IMR-90 (cell line): ENCODE measurements around the gene PSMA6. TPM values are rescaled to one million over a fixed set of nuclear protein-coding genes. Genes with fewer than 3 reads are reported as not detected.

Experiments used
- ATAC-seq: fragments of 200-7000 bp; cut with Tn5 transposase; 2 replicates; pipeline ENCODE4 v1.9.1; 2020; ENCODE audit warnings: low read depth, mild to moderate bottlenecking, moderate library complexity
- BruUV-seq: library from RNA; stranded (reverse); fragments of 400-500 nt; replicated peaks from 2 replicates; lab custom pipeline; 2021; lab: Mats Ljungman, UMichigan
- CTCF ChIA-PET: fragments of 300-600 bp; formaldehyde crosslinking; extraction: SDS; loops from one replicate; lab custom pipeline; 2021; ENCODE audit warnings: antibody characterized with exemption; lab: Yijun Ruan, JAX
- POLR2A ChIA-PET: fragments of 300-600 bp; sonication (Branson Sonifier 250); formaldehyde crosslinking; loops from one replicate; lab custom pipeline; 2022; ENCODE audit warnings: antibody characterized with exemption; ENCODE audit not compliant: unreplicated experiment; lab: Charles Lee
- DNase-seq: peaks from one replicate; pipeline ENCODE4 v3.0.0; 2013
- H2AFZ ChIP-seq: replicated peaks from 2 replicates; pipeline ENCODE3; 2013; ENCODE audit warnings: low read length, mild to moderate bottlenecking; ENCODE audit not compliant: poor library complexity
- H2AK5ac ChIP-seq: 2 replicates; pipeline ENCODE4 v1.6.1; 2013; ENCODE audit warnings: low read depth, low read length, inconsistent platforms
- H2AK9ac ChIP-seq: replicated peaks from 2 replicates; pipeline ENCODE3; 2013; ENCODE audit warnings: mild to moderate bottlenecking, low read depth, low read length, moderate library complexity; ENCODE audit not compliant: poor library complexity
- H2BK120ac ChIP-seq: 2 replicates; pipeline ENCODE4 v1.6.1; 2013; ENCODE audit warnings: low read depth, low read length, inconsistent platforms
- H2BK15ac ChIP-seq: 3 replicates; pipeline ENCODE4 v1.6.1; 2013; ENCODE audit warnings: low read depth, low read length, inconsistent platforms
- H2BK20ac ChIP-seq: 2 replicates; pipeline ENCODE4 v1.6.1; 2013; ENCODE audit warnings: low read depth, mild to moderate bottlenecking, inconsistent platforms, low read length, moderate library complexity
- H2BK5ac ChIP-seq: 2 replicates; pipeline ENCODE4 v1.6.1; 2013; ENCODE audit warnings: mild to moderate bottlenecking, low read depth, low read length, inconsistent platforms; ENCODE audit not compliant: poor library complexity, severe bottlenecking
- H3K14ac ChIP-seq: replicated peaks from 2 replicates; pipeline ENCODE4 v1.6.1; 2013; ENCODE audit warnings: low read depth, low read length, inconsistent platforms
- H3K18ac ChIP-seq: 2 replicates; pipeline ENCODE4 v1.6.1; 2013; ENCODE audit warnings: low read depth, low read length, control low read depth
- H3K23ac ChIP-seq: 2 replicates; pipeline ENCODE4 v1.6.1; 2013; ENCODE audit warnings: low read depth, low read length, inconsistent platforms
- H3K27ac ChIP-seq: 2 replicates; pipeline ENCODE4 v1.5.1; 2013; ENCODE audit warnings: mild to moderate bottlenecking, control low read depth, low read length; ENCODE audit not compliant: insufficient read depth
- H3K27me3 ChIP-seq: 2 replicates; pipeline ENCODE4 v1.6.1; 2013; ENCODE audit warnings: low read length; ENCODE audit not compliant: control insufficient read depth, insufficient read depth
- H3K36me3 ChIP-seq: 2 replicates; pipeline ENCODE4 v1.6.1; 2013; ENCODE audit warnings: low read length, mixed read lengths; ENCODE audit not compliant: control insufficient read depth, insufficient read depth
- H3K4ac ChIP-seq: 2 replicates; pipeline ENCODE4 v1.6.1; 2013; ENCODE audit warnings: low read depth, low read length, inconsistent platforms
- H3K4me1 ChIP-seq: 2 replicates; pipeline ENCODE4 v1.6.1; 2013; ENCODE audit warnings: low read length, mixed read lengths; ENCODE audit not compliant: control insufficient read depth, insufficient read depth
- H3K4me2 ChIP-seq: 2 replicates; pipeline ENCODE4 v1.6.1; 2013; ENCODE audit warnings: low read depth, mild to moderate bottlenecking, control low read depth, low read length, moderate library complexity
- H3K4me3 ChIP-seq: 2 replicates; pipeline ENCODE4 v1.5.1; 2013; ENCODE audit warnings: low read depth, mild to moderate bottlenecking, control low read depth, low read length, moderate library complexity; ENCODE audit not compliant: insufficient read depth
- H3K56ac ChIP-seq: 2 replicates; pipeline ENCODE4 v1.6.1; 2013; ENCODE audit warnings: low read length, inconsistent platforms; ENCODE audit not compliant: insufficient read depth; ENCODE audit errors: extremely low read depth
- H3K79me1 ChIP-seq, 2 experiments: 2 replicates each; pipeline ENCODE4 v1.6.1; 2013; ENCODE audit warnings: low read length in 2 of 2, inconsistent platforms in 1 of 2, low read depth in 1 of 2
- H3K9ac ChIP-seq: 2 replicates; pipeline ENCODE4 v1.6.1; 2013; ENCODE audit warnings: low read depth, low read length, control low read depth
- H3K9me1 ChIP-seq: 2 replicates; pipeline ENCODE4 v1.6.1; 2013; ENCODE audit warnings: low read length, inconsistent platforms; ENCODE audit not compliant: insufficient read depth
- H3K9me3 ChIP-seq: 2 replicates; pipeline ENCODE4 v1.6.1; 2013; ENCODE audit warnings: low read length; ENCODE audit not compliant: control insufficient read depth, insufficient read depth
- H4K20me1 ChIP-seq: 2 replicates; pipeline ENCODE4 v1.6.1; 2013; ENCODE audit warnings: low read length, inconsistent platforms; ENCODE audit not compliant: insufficient read depth
- H4K5ac ChIP-seq: 2 replicates; pipeline ENCODE4 v1.6.1; 2013; ENCODE audit warnings: mild to moderate bottlenecking, low read depth, low read length, control low read depth
- H4K8ac ChIP-seq, 2 experiments: 2 replicates each; pipeline ENCODE4 v1.6.1; 2013; ENCODE audit warnings: low read depth in 2 of 2, low read length in 2 of 2, control low read depth in 1 of 2, inconsistent platforms in 1 of 2
- H4K91ac ChIP-seq: 2 replicates; pipeline ENCODE4 v1.6.1; 2013; ENCODE audit warnings: low read depth, low read length, inconsistent platforms; ENCODE audit not compliant: insufficient read depth
- CEBPB ChIP-seq: IDR thresholded peaks from 2 replicates; pipeline ENCODE4 v1.6.1; 2012; ENCODE audit warnings: low read depth, low read length, improper control_type of control experiment
- FOS ChIP-seq: fragments of 150-350 bp; IDR thresholded peaks from 2 replicates; pipeline ENCODE4 v1.6.1; 2016; ENCODE audit warnings: low read depth, low read length
- MAZ ChIP-seq: IDR thresholded peaks from 2 replicates; pipeline ENCODE4 v1.6.1; 2012; ENCODE audit warnings: low read depth, mild to moderate bottlenecking, low read length, improper control_type of control experiment, moderate library complexity, borderline replicate concordance
- NFE2L2 ChIP-seq: fragments of 150-350 bp; IDR thresholded peaks from 2 replicates; pipeline ENCODE4 v1.6.1; 2016; ENCODE audit warnings: low read depth, mild to moderate bottlenecking, low read length
- RAD21 ChIP-seq: IDR thresholded peaks from 2 replicates; pipeline ENCODE4 v1.6.1; 2012; ENCODE audit warnings: low read length, improper control_type of control experiment
- RCOR1 ChIP-seq: IDR thresholded peaks from 2 replicates; pipeline ENCODE4 v1.6.1; 2012; ENCODE audit warnings: mild to moderate bottlenecking, low read length, improper control_type of control experiment; ENCODE audit not compliant: insufficient replicate concordance
- RFX5 ChIP-seq: IDR thresholded peaks from 2 replicates; pipeline ENCODE4 v1.8.0; 2012; ENCODE audit warnings: low read depth, mild to moderate bottlenecking, low read length, moderate library complexity
- WGBS, 2 experiments: methylation state at CpG; one replicate each; pipeline versions ENCODE4 v1.1.5 to v1.1.7; 2013; ENCODE audit warnings: missing lambda C conversion rate in 2 of 2; ENCODE audit not compliant: insufficient read length in 1 of 2; ENCODE audit errors: extremely low coverage in 2 of 2; 5-methylcytosine and 5-hydroxymethylcytosine counted together
- dilution Hi-C: fragments of 300-500 bp; cut with HindIII; formaldehyde crosslinking; loops from one replicate; pipeline ENCODE4 v1.14.3; 2018; ENCODE audit warnings: low sequenced_read_pairs; ENCODE audit not compliant: unreplicated experiment
- in situ Hi-C: fragments of 300-500 bp; cut with MboI; formaldehyde crosslinking; loops from 3 replicates; pipeline ENCODE4 v1.14.3; 2019; ENCODE audit warnings: low sequenced_read_pairs, inconsistent platforms, mixed read lengths
- intact Hi-C: fragments of 100-400 bp; cut with micrococcal nuclease; formaldehyde crosslinking; loops from 2 replicates; pipeline ENCODE4 v1.10.0; 2022
- polyA plus RNA-seq, 3 experiments: library from polyadenylated mRNA; depleted of rRNA; stranded (reverse); fragments of >200 nt; gene quantifications; 2 replicates each; pipeline ENCODE4 v1.2.3, GENCODE V29; 2012; ENCODE audit warnings: low replicate concordance in 1 of 3
- total RNA-seq: library from RNA; depleted of rRNA; stranded (reverse); fragments of >200 nt; gene quantifications from 2 replicates; pipeline ENCODE4 v1.2.3, GENCODE V29; 2012

Gene PSMA6
- total and polyA plus RNA-seq, 2 of the 4 experiments (the other 2 are of a cell fraction): 184 to 530 TPM

- Histone ChIP-seq H3K79me1 (peaks cover 0 to 5% of the 10 kb centered on the region in 2 experiments; a peak in 1 of 4 replicates), H2BK5ac (no peak overlapping the region), H4K8ac (no peak overlapping the region), H3K4me1 (no peaks in the 10 kb centered on the region; the same call in 1 of the 2 replicates), H3K9ac (no peak overlapping the region), H3K27me3 (no peaks in the 10 kb centered on the region), H3K27ac (no peak overlapping the region), H3K9me3 (no peaks in the 10 kb centered on the region), H3K9me1 (no peaks in the 10 kb centered on the region), H3K4me2 (no peak overlapping the region), H2BK20ac (no peak overlapping the region), H3K36me3 (no peaks in the 10 kb centered on the region), H2AFZ (no peak overlapping the region), H2AK5ac (no peak overlapping the region), H3K18ac (no peak overlapping the region), H3K4ac (no peak overlapping the region), H3K14ac (no peak overlapping the region), H3K56ac (no peak overlapping the region), H2BK120ac (no peak overlapping the region), H4K20me1 (no peaks in the 10 kb centered on the region), H2BK15ac (no peak overlapping the region), H3K4me3 (no peak overlapping the region), H2AK9ac (no peak overlapping the region), H3K23ac (no peak overlapping the region), H4K91ac (no peak overlapping the region), H4K5ac (no peak overlapping the region)
- ChIA-PET POLR2A (no interaction called here), CTCF (no interaction called here)
- ATAC-seq (no peak), DNase-seq (no peak)
- BruUV-seq: no TSS peak
- intact Hi-C loops: no loop called here
- dilution Hi-C loops: no loop called here
- TF ChIP-seq FOS: no peak
- no peak for TF ChIP-seq RCOR1
- TF ChIP-seq NFE2L2: no peak
- TF ChIP-seq RFX5: no peak
- TF ChIP-seq CEBPB: no peak
- no peak for TF ChIP-seq MAZ
- no peak for TF ChIP-seq RAD21
- WGBS, 2 experiments: no CpG with 5 or more reads among the region's 4 CpGs
- in situ Hi-C loops: no loop called here
Measured at GRCh38 chr14:35244542-35244941, 47.6 kb upstream of the PSMA6 start.
